NT2/D1 (cell line): ENCODE data around the gene CRYL1.

Experiments
- DNase-seq: peaks from one replicate; pipeline ENCODE4 v3.0.0-alpha.2; 2011; ENCODE audit warnings: low read depth, low spot score
- H3K27me3 ChIP-seq: 2 replicates; pipeline ENCODE4 v1.6.0; 2011; ENCODE audit warnings: mild to moderate bottlenecking; ENCODE audit not compliant: insufficient read length, insufficient read depth
- H3K36me3 ChIP-seq: 2 replicates; pipeline ENCODE4 v1.6.1; 2011; ENCODE audit warnings: mild to moderate bottlenecking, low read length, mixed read lengths; ENCODE audit not compliant: insufficient read depth, insufficient read length
- H3K4me1 ChIP-seq: 2 replicates; pipeline ENCODE4 v1.5.1; 2011; ENCODE audit not compliant: insufficient read depth, insufficient read length
- H3K4me3 ChIP-seq: 2 replicates; pipeline ENCODE4 v1.5.1; 2011; ENCODE audit warnings: low read depth; ENCODE audit not compliant: insufficient read length
- H3K9ac ChIP-seq: 2 replicates; pipeline ENCODE4 v1.6.0; 2011; ENCODE audit warnings: low read depth; ENCODE audit not compliant: insufficient read length
- H3K9me3 ChIP-seq: 2 replicates; pipeline ENCODE4 v1.5.1; 2011; ENCODE audit warnings: mild to moderate bottlenecking, low read length; ENCODE audit not compliant: insufficient read depth
- SUZ12 ChIP-seq: IDR thresholded peaks from 2 replicates; pipeline ENCODE4 v1.6.1; 2011; ENCODE audit not compliant: insufficient read length, insufficient read depth; ENCODE audit errors: extremely low read depth
- YY1 ChIP-seq: IDR thresholded peaks from 2 replicates; pipeline ENCODE4 v1.6.1; 2011; ENCODE audit not compliant: insufficient read length, insufficient read depth
- ZNF274 ChIP-seq: IDR thresholded peaks from 2 replicates; pipeline ENCODE4 v1.6.1; 2011; ENCODE audit warnings: mild to moderate bottlenecking, low read depth, low read length

Gene CRYL1

GRCh38 chr13:20526664-20527063, 1.0 kb upstream of the CRYL1 start:
- H3K9ac ChIP-seq, result no peak overlapping the region
- TF ChIP-seq SUZ12 (no peak), YY1 (no peak), ZNF274 (no peak)
- no peaks in the 10 kb centered on the region for H3K9me3 ChIP-seq
- H3K4me1 ChIP-seq, result peaks cover 6% of the 10 kb centered on the region
- DNase-seq, result no peak
- H3K4me3 ChIP-seq, result no peak overlapping the region
- peaks cover 48% of the 10 kb centered on the region for H3K27me3 ChIP-seq
- no peaks in the 10 kb centered on the region for H3K36me3 ChIP-seq

GRCh38 chr13:20525144-20525600, 485 bp downstream of the CRYL1 start:
- TF ChIP-seq SUZ12 (no peak), YY1 (no peak), ZNF274 (no peak)
- peaks cover 6% of the 10 kb centered on the region for H3K4me1 ChIP-seq
- no peak for DNase-seq
- H3K9ac ChIP-seq, result peak overlapping the region; percentile 56
- H3K4me3 ChIP-seq, result peak overlapping the region; percentile 45
- H3K27me3 ChIP-seq, result peaks cover 48% of the 10 kb centered on the region
- H3K36me3 ChIP-seq, result no peaks in the 10 kb centered on the region
- H3K9me3 ChIP-seq, result no peaks in the 10 kb centered on the region

GRCh38 chr13:20521364-20522115, 4.1 kb downstream of the CRYL1 start:
- no peak for TF ChIP-seq SUZ12
- H3K9me3 ChIP-seq, result no peaks in the 10 kb centered on the region
- H3K27me3 ChIP-seq, result peaks cover 27% of the 10 kb centered on the region
- peaks cover 6% of the 10 kb centered on the region for H3K4me1 ChIP-seq
- no peaks in the 10 kb centered on the region for H3K36me3 ChIP-seq
- no peak overlapping the region for H3K9ac ChIP-seq
- H3K4me3 ChIP-seq, result no peak overlapping the region
- no peak for DNase-seq

GRCh38 chr13:20519875-20520274, 5.8 kb downstream of the CRYL1 start:
- Histone ChIP-seq H3K36me3 (no peaks in the 10 kb centered on the region), H3K9ac (no peak overlapping the region), H3K27me3 (peaks cover 10% of the 10 kb centered on the region), H3K4me1 (peaks cover under 1% of the 10 kb centered on the region), H3K4me3 (no peak overlapping the region), H3K9me3 (no peaks in the 10 kb centered on the region)
- DNase-seq, result no peak
- TF ChIP-seq ZNF274 (no peak), SUZ12 (no peak), YY1 (no peak)

GRCh38 chr13:20518660-20519100, 7.0 kb downstream of the CRYL1 start:
- Histone ChIP-seq H3K27me3 (peaks cover 2% of the 10 kb centered on the region), H3K9ac (no peak overlapping the region), H3K4me1 (no peaks in the 10 kb centered on the region), H3K9me3 (no peaks in the 10 kb centered on the region), H3K4me3 (no peak overlapping the region), H3K36me3 (no peaks in the 10 kb centered on the region)
- TF ChIP-seq ZNF274 (no peak), SUZ12 (no peak), YY1 (no peak)
- DNase-seq, result no peak

GRCh38 chr13:20514866-20515265, 10.8 kb downstream of the CRYL1 start:
- no peaks in the 10 kb centered on the region for H3K4me1 ChIP-seq
- no peak overlapping the region for H3K9ac ChIP-seq
- no peaks in the 10 kb centered on the region for H3K36me3 ChIP-seq
- no peaks in the 10 kb centered on the region for H3K9me3 ChIP-seq
- DNase-seq, result no peak
- TF ChIP-seq ZNF274, result no peak
- TF ChIP-seq YY1, result no peak
- no peak for TF ChIP-seq SUZ12
- no peak overlapping the region for H3K4me3 ChIP-seq
- H3K27me3 ChIP-seq, result no peaks in the 10 kb centered on the region

GRCh38 chr13:20513466-20513995, 12.1 kb downstream of the CRYL1 start:
- Histone ChIP-seq H3K4me1 (no peaks in the 10 kb centered on the region), H3K36me3 (no peaks in the 10 kb centered on the region), H3K9ac (no peak overlapping the region), H3K4me3 (no peak overlapping the region), H3K9me3 (no peaks in the 10 kb centered on the region), H3K27me3 (no peaks in the 10 kb centered on the region)
- no peak for TF ChIP-seq ZNF274
- no peak for TF ChIP-seq SUZ12
- TF ChIP-seq YY1, result no peak
- DNase-seq, result no peak
